Tibial artery (tissue), 4 donors: ENCODE data around the gene METAP2.

ENCODE experiments used
- DNase-seq, 2 donors: peaks; one replicate each; pipeline ENCODE4 v3.0.0-alpha.2; 2019
- H3K27ac ChIP-seq, 2 donors: fragments of 200-600 bp; sonication (generic) in 1 of 2; 1 replicate in 1 of 2; 2 replicates in 1 of 2; pipeline ENCODE4 v1.5.1; 2018 to 2019; ENCODE audit warnings: mild to moderate bottlenecking in 1 of 2
- H3K27me3 ChIP-seq, 2 donors: fragments of 200-600 bp; sonication (generic) in 1 of 2; one replicate each; pipeline versions ENCODE4 v1.5.1 to v1.6.0; 2016 to 2019
- H3K36me3 ChIP-seq, 3 donors: fragments of 200-600 bp; sonication (generic) in 2 of 3; one replicate each; pipeline ENCODE4 v1.5.1; 2016 to 2019; ENCODE audit warnings: mild to moderate bottlenecking in 2 of 3
- H3K4me1 ChIP-seq, 4 donors: fragments of 200-600 bp; sonication (generic) in 2 of 4; 1 replicate in 3 of 4; 2 replicates in 1 of 4; pipeline ENCODE4 v1.5.1; 2016 to 2019
- H3K4me3 ChIP-seq, 2 donors: fragments of 200-600 bp; sonication (generic) in 1 of 2; 1 replicate in 1 of 2; 2 replicates in 1 of 2; pipeline ENCODE4 v1.5.1; 2018 to 2019; ENCODE audit warnings: mild to moderate bottlenecking in 2 of 2
- H3K9me3 ChIP-seq, 3 donors: fragments of 200-600 bp; sonication (generic) in 1 of 3; one replicate each; pipeline ENCODE4 v1.5.1; 2016 to 2019
- intact Hi-C: fragments of 100-400 bp; cut with DNase I; formaldehyde crosslinking; loops from one replicate; pipeline ENCODE4 v1.15.0; 2023; ENCODE audit warnings: low total_unique reads
- TF ChIP-seq, protein P1 (sequence below), 2 experiments: fragments of 200-600 bp in 1 of 2; fragments of 450-650 bp in 1 of 2; IDR thresholded peaks; one replicate each; pipeline ENCODE4 v1.5.1; 2017 to 2019; ENCODE audit warnings: antibody characterized with exemption in 2 of 2, mild to moderate bottlenecking in 1 of 2, moderate library complexity in 1 of 2

Gene METAP2

DNA sequence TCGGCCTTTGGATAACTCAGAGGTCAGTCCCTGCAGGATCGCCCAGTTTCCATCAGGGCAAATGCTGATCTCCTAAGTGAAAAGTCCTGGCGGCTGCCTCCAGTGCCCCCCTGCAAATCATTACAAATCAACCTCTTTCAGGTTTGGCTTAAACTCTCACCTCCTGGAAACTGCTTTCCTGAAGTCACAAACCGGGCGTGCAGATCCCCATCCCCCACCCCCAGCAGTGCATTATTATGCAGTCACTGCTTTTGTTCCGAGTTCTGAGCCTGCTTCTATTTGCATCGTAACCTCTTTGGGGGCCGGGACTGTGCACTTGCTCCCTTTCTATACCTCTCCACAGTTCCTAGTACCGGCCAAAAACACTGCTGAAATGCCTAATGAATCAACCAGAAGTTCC, 77.4 kb downstream of the METAP2 start, which contains the start of gene USP44:
Gene USP44 (minus strand): TSS at position 172 of the 400 bp plus-strand sequence. CDS start 17,220 bp downstream, outside the sequence.
- intact Hi-C loops: no loop called here
- TF ChIP-seq, protein P1, sequence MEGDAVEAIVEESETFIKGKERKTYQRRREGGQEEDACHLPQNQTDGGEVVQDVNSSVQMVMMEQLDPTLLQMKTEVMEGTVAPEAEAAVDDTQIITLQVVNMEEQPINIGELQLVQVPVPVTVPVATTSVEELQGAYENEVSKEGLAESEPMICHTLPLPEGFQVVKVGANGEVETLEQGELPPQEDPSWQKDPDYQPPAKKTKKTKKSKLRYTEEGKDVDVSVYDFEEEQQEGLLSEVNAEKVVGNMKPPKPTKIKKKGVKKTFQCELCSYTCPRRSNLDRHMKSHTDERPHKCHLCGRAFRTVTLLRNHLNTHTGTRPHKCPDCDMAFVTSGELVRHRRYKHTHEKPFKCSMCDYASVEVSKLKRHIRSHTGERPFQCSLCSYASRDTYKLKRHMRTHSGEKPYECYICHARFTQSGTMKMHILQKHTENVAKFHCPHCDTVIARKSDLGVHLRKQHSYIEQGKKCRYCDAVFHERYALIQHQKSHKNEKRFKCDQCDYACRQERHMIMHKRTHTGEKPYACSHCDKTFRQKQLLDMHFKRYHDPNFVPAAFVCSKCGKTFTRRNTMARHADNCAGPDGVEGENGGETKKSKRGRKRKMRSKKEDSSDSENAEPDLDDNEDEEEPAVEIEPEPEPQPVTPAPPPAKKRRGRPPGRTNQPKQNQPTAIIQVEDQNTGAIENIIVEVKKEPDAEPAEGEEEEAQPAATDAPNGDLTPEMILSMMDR (IDR thresholded peaks at IDR 0.05): no peak
- Histone ChIP-seq H3K27me3 (no peaks in the 10 kb centered on the region), H3K4me3 (no peak within 1 kb of the TSS), H3K4me1 (peaks cover 0 to 6% (median 0%) of the 10 kb centered on the region in 4 donors), H3K36me3 (no peaks in the 10 kb centered on the region), H3K9me3 (no peaks in the 10 kb centered on the region), H3K27ac (no peak within 1 kb of the TSS)
- no peak for DNase-seq

DNA sequence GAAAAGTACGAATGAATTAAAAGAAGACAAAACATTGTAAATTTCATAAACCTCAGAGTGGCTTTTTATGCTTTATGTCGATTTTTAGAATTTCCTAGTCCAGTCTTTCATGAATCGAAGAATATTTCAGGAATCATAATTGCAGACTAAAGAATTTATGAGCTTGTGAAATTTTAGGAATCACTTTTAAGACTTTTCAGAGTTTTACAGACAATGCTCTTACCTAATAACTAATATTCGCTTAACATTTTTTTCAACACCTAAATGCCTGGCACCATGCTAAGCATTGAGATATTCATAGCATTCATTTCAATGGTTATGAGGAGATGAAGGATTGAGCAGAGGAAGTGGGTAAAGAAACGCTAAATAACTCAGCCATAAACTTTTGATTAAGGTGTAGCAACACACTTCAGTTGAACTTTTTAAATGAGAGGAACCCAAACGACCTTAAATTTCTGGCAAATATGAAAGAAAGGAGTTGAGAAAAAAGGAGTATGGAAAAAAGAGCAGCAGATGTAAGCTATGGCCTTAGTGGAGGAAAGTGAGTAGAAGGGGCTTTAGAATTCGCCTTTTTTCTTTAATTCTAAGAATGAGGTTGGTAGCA, 78.1 kb downstream of the METAP2 start:
- H3K36me3 ChIP-seq: no peaks in the 10 kb centered on the region
- TF ChIP-seq, protein P1 (IDR thresholded peaks at IDR 0.05): no peak
- no peaks in the 10 kb centered on the region for H3K9me3 ChIP-seq
- H3K27ac ChIP-seq: no peak overlapping the region
- H3K4me3 ChIP-seq: no peak overlapping the region
- H3K27me3 ChIP-seq: no peaks in the 10 kb centered on the region
- intact Hi-C loops: no loop called here
- peaks cover 0 to 6% (median 0%) of the 10 kb centered on the region in 4 donors for H3K4me1 ChIP-seq
- no peak for DNase-seq

DNA sequence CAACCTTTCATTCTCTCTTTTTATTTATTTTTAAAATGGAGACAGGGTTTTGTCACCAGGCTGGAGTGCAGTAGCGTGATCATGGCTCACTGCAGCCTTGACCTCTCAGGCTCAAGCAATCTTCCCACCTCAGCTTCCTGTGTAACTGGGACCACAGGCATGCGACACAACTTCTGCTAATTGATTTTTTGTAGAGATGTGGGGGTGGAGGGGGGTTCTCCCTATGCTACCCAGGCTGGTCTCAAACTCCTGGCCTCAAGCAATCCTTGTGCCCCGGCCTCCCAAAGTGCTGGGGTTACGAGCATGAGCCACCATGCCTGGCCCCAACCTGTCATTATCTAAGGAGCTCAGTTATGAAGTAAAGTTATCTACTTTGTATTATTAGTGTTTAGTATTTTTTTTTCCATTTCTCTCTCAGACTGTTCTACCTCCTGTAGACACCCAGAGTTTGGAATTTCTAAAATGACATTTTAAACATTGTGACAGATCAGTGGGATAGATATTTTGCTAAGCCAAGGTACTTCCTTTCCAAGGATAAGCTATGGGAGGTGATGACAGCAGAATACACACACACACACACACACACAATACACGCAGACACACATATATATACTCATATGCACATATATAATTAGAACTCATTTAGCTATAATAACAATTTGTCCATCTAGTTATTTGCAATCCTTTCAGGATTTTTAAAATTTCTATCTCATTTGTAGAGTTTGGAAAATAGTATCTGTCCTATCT, 79.4 kb downstream of the METAP2 start:
- TF ChIP-seq, protein P1 (IDR thresholded peaks at IDR 0.05): no peak
- Histone ChIP-seq H3K4me1 (peaks cover 0 to 5% (median 0%) of the 10 kb centered on the region in 4 donors), H3K9me3 (no peaks in the 10 kb centered on the region), H3K27ac (no peak overlapping the region), H3K27me3 (no peaks in the 10 kb centered on the region), H3K36me3 (no peaks in the 10 kb centered on the region), H3K4me3 (no peak overlapping the region)
- intact Hi-C loops: no loop called here
- DNase-seq: no peak

DNA sequence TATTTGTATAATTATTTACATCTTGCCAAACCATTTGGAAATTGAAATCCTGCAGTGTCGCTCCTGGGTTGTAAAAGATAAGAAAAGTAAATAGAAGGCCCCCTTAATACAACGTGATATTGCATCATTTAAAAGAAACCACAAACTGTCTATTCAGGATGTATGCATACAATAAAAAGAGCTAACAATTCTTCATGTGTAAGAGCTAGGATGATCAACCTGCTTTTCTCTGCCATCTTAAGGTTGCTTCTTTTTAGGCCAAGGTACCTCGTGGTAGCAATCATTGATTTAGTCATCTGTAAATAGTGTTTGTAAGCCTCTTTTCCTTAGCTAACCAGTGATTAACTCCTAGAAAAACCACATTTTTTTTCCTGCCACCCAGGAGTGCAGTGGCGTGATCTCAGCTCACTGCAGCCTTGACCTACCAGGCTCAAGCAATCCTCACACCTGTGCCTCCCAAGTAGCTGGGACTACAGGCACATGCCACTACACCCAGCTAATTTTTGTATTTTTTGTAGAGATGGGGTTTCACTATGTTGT, 80.7 kb downstream of the METAP2 start:
- Histone ChIP-seq H3K27ac (no peak overlapping the region), H3K4me1 (no peaks in the 10 kb centered on the region), H3K27me3 (no peaks in the 10 kb centered on the region), H3K4me3 (no peak overlapping the region), H3K9me3 (no peaks in the 10 kb centered on the region), H3K36me3 (no peaks in the 10 kb centered on the region)
- DNase-seq: no peak
- intact Hi-C loops: no loop called here
- TF ChIP-seq, protein P1 (IDR thresholded peaks at IDR 0.05): no peak

DNA sequence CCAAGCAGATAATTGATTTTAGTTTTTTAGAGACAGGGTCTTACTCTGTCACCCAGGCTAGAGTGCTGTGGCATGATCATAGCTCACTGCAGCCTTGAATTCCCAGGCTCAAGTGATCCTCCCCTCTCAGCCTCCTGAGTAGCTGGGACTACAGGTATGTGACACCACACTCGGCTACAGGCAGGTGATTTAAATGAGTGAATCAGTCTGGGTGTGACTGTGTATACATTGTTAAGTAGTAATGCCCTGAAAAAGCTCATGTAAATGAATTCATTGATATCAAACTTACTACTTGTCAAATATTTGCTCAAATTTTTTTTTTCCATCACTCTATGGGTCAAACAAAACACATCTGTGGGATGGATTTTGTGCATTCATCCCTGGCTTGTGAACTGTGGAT, 83.7 kb downstream of the METAP2 start:
- H3K9me3 ChIP-seq: no peaks in the 10 kb centered on the region
- no peaks in the 10 kb centered on the region for H3K27me3 ChIP-seq
- H3K27ac ChIP-seq: no peak overlapping the region
- TF ChIP-seq, protein P1 (IDR thresholded peaks at IDR 0.05): no peak
- no peak overlapping the region for H3K4me3 ChIP-seq
- no peak for DNase-seq
- no peaks in the 10 kb centered on the region for H3K36me3 ChIP-seq
- no peaks in the 10 kb centered on the region for H3K4me1 ChIP-seq
- intact Hi-C loops: no loop called here
